OCI-LY7 (cell line): ENCODE results near the gene CNTN1. TPM values are rescaled to one million over a fixed set of nuclear protein-coding genes. Genes with fewer than 3 reads are reported as not detected.

Source experiments
- BruUV-seq: library from RNA; stranded (reverse); fragments of 400-500 nt; replicated peaks from 2 replicates; lab custom pipeline; 2021; lab: Mats Ljungman, UMichigan
- CTCF ChIA-PET: fragments of 300-600 bp; sonication (Branson Sonifier 250); formaldehyde crosslinking; loops from one replicate; lab custom pipeline; 2022; ENCODE audit warnings: antibody characterized with exemption; ENCODE audit not compliant: unreplicated experiment; lab: Charles Lee
- POLR2A ChIA-PET: fragments of 300-600 bp; sonication (Branson Sonifier 250); formaldehyde crosslinking; loops from one replicate; lab custom pipeline; 2022; ENCODE audit warnings: antibody characterized with exemption; lab: Charles Lee
- DNase-seq: peaks from one replicate; pipeline ENCODE4 v3.0.0-alpha.2; 2015; ENCODE audit warnings: low spot score
- H2AFZ ChIP-seq: fragments of 200-600 bp; sonication (generic), shearing (Covaris generic); 2 replicates; pipeline ENCODE4 v1.6.1; 2014; ENCODE audit warnings: mild to moderate bottlenecking, antibody characterized with exemption, low read length, moderate library complexity
- H3K27ac ChIP-seq: fragments of 200-600 bp; sonication (generic); 2 replicates; pipeline ENCODE4 v1.5.1; 2014; ENCODE audit warnings: mixed run types, low read depth, mild to moderate bottlenecking, moderate library complexity, low read length, inconsistent platforms; ENCODE audit not compliant: poor library complexity, severe bottlenecking
- H3K36me3 ChIP-seq: fragments of 200-600 bp; sonication (generic); 2 replicates; pipeline ENCODE4 v1.6.1; 2014; ENCODE audit warnings: mild to moderate bottlenecking, antibody characterized with exemption, low read length, moderate library complexity, mixed read lengths; ENCODE audit not compliant: insufficient read depth
- H3K4me1 ChIP-seq: fragments of 200-600 bp; sonication (generic); 2 replicates; pipeline ENCODE4 v1.5.1; 2014; ENCODE audit warnings: mild to moderate bottlenecking, low read length; ENCODE audit not compliant: insufficient read depth, poor library complexity, severe bottlenecking
- H3K4me2 ChIP-seq: fragments of 200-600 bp; sonication (generic); 2 replicates; pipeline ENCODE4 v1.6.1; 2014; ENCODE audit warnings: mild to moderate bottlenecking, low read length
- H3K4me3 ChIP-seq: fragments of 200-600 bp; sonication (generic); 2 replicates; pipeline ENCODE4 v1.5.1; 2014; ENCODE audit warnings: mild to moderate bottlenecking, low read depth, low read length; ENCODE audit not compliant: poor library complexity, severe bottlenecking
- H3K79me2 ChIP-seq: fragments of 200-600 bp; sonication (generic); 2 replicates; pipeline ENCODE4 v1.6.1; 2016; ENCODE audit warnings: low read depth, mild to moderate bottlenecking, low read length, moderate library complexity, mixed read lengths; ENCODE audit not compliant: insufficient read depth
- H3K9me2 ChIP-seq: fragments of 200-600 bp; sonication (generic); 2 replicates; pipeline ENCODE4 v1.6.1; 2016; ENCODE audit warnings: mild to moderate bottlenecking, low read length, mixed read lengths; ENCODE audit not compliant: insufficient read depth
- H3K9me3 ChIP-seq: fragments of 200-600 bp; sonication (generic); 2 replicates; pipeline ENCODE4 v1.6.1; 2014; ENCODE audit warnings: mild to moderate bottlenecking, mixed run types, low read length, mixed read lengths
- H4K20me1 ChIP-seq: fragments of 200-600 bp; sonication (generic); 2 replicates; pipeline ENCODE4 v1.6.1; 2014; ENCODE audit warnings: mild to moderate bottlenecking, antibody characterized with exemption, low read length, moderate library complexity, mixed read lengths; ENCODE audit not compliant: insufficient read depth
- EZH2phosphoT487 ChIP-seq: fragments of 200-600 bp; sonication (generic); IDR thresholded peaks from 2 replicates; pipeline ENCODE4 v1.6.1; 2018; ENCODE audit warnings: low read depth, borderline replicate concordance, mild to moderate bottlenecking, mixed run types, antibody characterized with exemption, low read length, moderate library complexity, mixed read lengths
- intact Hi-C: fragments of 100-400 bp; cut with micrococcal nuclease; formaldehyde crosslinking; loops from one replicate; pipeline ENCODE4 v1.10.0; 2022; ENCODE audit not compliant: unreplicated experiment
- total RNA-seq, 2 experiments: library from RNA; depleted of rRNA in 1 of 2; stranded (reverse); fragments of >200 nt in 1 of 2; shearing (Covaris generic) in 1 of 2; gene quantifications; 2 replicates each; pipeline ENCODE4 v1.2.3, GENCODE V29; 2014 to 2022
- TF ChIP-seq, protein P1 (sequence below): fragments of 200-600 bp; sonication (generic); conservative IDR thresholded peaks from 2 replicates; pipeline ENCODE4 v1.5.1; 2014; ENCODE audit warnings: mild to moderate bottlenecking, antibody characterized with exemption, low read length, moderate library complexity, mixed read lengths

The CNTN1 gene
- total RNA-seq, 2 experiments from 2014 or later, result not detected

DNA sequence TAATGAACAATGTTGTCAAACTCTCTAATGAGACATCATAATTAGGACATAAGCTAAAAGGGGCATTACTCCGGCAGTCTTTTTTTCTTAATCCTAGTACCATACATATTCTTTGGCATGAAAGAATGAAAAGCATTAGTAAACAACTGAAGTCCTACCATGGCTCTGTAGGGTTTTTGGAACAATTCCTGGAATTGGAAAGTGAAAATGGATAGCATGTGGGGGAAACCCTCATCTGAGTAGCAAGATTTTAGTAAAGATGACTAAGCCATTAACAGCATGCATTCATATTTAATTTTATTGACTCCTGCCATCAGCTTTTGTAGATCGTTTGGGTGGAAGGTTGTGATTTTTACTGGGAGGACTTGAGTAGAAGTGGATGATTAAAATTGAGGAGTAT lies 279.7 kb downstream of the CNTN1 start:
- H3K4me2 ChIP-seq, result no peak overlapping the region
- H3K4me1 ChIP-seq, result no peaks in the 10 kb centered on the region
- H3K27ac ChIP-seq, result no peak overlapping the region
- no peaks in the 10 kb centered on the region for H3K9me2 ChIP-seq
- BruUV-seq, result no TSS peak
- intact Hi-C loops, result no loop called here
- ChIA-PET CTCF (no interaction called here), POLR2A (interaction anchor here (0.6 to 1.1 kb wide), 2 partner anchors 20 to 744 kb away, joined by 3 to 4 read pairs; no protein-coding TSS in a partner anchor)
- H2AFZ ChIP-seq, result no peak overlapping the region
- H3K9me3 ChIP-seq, result no peaks in the 10 kb centered on the region
- H3K36me3 ChIP-seq, result no peaks in the 10 kb centered on the region
- DNase-seq, result no peak
- no peak for TF ChIP-seq EZH2phosphoT487
- TF ChIP-seq, protein P1, sequence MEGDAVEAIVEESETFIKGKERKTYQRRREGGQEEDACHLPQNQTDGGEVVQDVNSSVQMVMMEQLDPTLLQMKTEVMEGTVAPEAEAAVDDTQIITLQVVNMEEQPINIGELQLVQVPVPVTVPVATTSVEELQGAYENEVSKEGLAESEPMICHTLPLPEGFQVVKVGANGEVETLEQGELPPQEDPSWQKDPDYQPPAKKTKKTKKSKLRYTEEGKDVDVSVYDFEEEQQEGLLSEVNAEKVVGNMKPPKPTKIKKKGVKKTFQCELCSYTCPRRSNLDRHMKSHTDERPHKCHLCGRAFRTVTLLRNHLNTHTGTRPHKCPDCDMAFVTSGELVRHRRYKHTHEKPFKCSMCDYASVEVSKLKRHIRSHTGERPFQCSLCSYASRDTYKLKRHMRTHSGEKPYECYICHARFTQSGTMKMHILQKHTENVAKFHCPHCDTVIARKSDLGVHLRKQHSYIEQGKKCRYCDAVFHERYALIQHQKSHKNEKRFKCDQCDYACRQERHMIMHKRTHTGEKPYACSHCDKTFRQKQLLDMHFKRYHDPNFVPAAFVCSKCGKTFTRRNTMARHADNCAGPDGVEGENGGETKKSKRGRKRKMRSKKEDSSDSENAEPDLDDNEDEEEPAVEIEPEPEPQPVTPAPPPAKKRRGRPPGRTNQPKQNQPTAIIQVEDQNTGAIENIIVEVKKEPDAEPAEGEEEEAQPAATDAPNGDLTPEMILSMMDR, result no peak
- H3K4me3 ChIP-seq, result no peak overlapping the region
- H4K20me1 ChIP-seq, result no peaks in the 10 kb centered on the region
- no peaks in the 10 kb centered on the region for H3K79me2 ChIP-seq

DNA sequence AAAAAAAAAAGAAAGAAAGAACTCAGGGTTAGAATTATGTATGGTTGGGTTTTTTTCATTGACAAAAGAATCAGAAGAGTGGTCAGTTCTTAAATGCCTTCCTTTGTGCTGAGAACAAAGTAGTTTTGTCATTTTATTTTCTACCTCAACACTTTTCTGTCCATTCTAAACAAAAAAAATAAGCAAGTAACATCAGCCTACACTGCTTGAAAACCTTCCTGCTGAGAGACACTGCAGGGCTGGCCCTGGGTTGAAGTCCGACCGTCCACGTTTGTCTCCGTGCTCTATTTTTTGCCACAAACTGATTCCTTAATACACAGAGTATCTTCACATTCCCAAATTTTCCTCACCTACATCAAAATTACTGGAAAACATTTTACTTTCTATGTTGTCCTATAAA lies 284.3 kb downstream of the CNTN1 start:
- Histone ChIP-seq H3K4me3 (no peak overlapping the region), H2AFZ (no peak overlapping the region), H3K36me3 (no peaks in the 10 kb centered on the region), H4K20me1 (no peaks in the 10 kb centered on the region), H3K4me1 (no peaks in the 10 kb centered on the region), H3K79me2 (no peaks in the 10 kb centered on the region), H3K9me3 (no peaks in the 10 kb centered on the region), H3K4me2 (no peak overlapping the region), H3K9me2 (no peaks in the 10 kb centered on the region), H3K27ac (no peak overlapping the region)
- CTCF ChIA-PET, result no interaction called here
- intact Hi-C loops, result no loop called here
- no peak for DNase-seq
- BruUV-seq, result no TSS peak
- TF ChIP-seq, protein P1, result no peak
- no peak for TF ChIP-seq EZH2phosphoT487
- POLR2A ChIA-PET, result no interaction called here

DNA sequence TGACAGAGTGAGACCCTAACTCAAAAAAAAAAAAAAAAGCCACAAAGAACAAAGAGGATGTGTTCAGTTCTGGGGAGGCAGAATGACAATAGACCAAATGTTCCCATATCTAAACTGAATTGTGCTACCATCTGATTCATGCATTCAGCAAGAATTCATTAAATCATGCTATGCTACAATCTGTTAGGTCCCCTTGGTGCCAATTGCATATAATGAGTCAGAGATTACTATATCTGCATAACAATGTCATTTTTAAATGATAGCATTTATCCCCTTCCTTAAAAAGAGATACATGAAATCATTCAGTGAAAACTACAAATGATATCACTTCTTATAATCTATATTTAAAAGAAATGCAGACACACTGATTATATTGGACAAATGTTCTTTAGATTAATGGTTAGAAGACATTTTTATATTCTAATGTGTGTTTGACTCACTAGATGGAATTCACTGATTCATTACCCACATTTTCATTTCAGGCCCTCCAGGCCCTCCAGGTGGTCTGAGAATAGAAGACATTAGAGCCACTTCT lies 288.3 kb downstream of the CNTN1 start:
- intact Hi-C loops, result no loop called here
- H3K36me3 ChIP-seq, result no peaks in the 10 kb centered on the region
- H3K9me2 ChIP-seq, result no peaks in the 10 kb centered on the region
- no peak overlapping the region for H3K4me2 ChIP-seq
- no peaks in the 10 kb centered on the region for H3K4me1 ChIP-seq
- no peak overlapping the region for H3K4me3 ChIP-seq
- ChIA-PET CTCF (no interaction called here), POLR2A (no interaction called here)
- H3K79me2 ChIP-seq, result no peaks in the 10 kb centered on the region
- no peak overlapping the region for H2AFZ ChIP-seq
- TF ChIP-seq, protein P1, result no peak
- TF ChIP-seq EZH2phosphoT487, result no peak
- H4K20me1 ChIP-seq, result no peaks in the 10 kb centered on the region
- H3K9me3 ChIP-seq, result no peaks in the 10 kb centered on the region
- DNase-seq, result no peak
- no TSS peak for BruUV-seq
- no peak overlapping the region for H3K27ac ChIP-seq
